GM06990 (cell line): Measurements from ENCODE around the gene KCNQ5.

ENCODE experiments used
- DNase-seq: peaks from one replicate; pipeline ENCODE4 v3.0.0-alpha.2; 2011; ENCODE audit not compliant: insufficient read length; ENCODE audit errors: extremely low read depth
- H3K27me3 ChIP-seq: replicated peaks from 2 replicates; pipeline ENCODE4 v1.6.0; 2011; ENCODE audit warnings: low read length; ENCODE audit not compliant: control insufficient read depth, insufficient read depth
- H3K36me3 ChIP-seq: 2 replicates; pipeline ENCODE4 v1.5.1; 2011; ENCODE audit warnings: low read length; ENCODE audit not compliant: control insufficient read depth, insufficient read depth
- H3K4me3 ChIP-seq: replicated peaks from 2 replicates; pipeline ENCODE4 v1.5.1; 2011; ENCODE audit warnings: low read depth, mild to moderate bottlenecking, control low read depth, low read length
- CTCF ChIP-seq: IDR thresholded peaks from 2 replicates; pipeline ENCODE4 v1.5.1; 2011; ENCODE audit warnings: low read length, control low read depth, mild to moderate bottlenecking, inconsistent platforms; ENCODE audit not compliant: insufficient read depth, poor library complexity, severe bottlenecking

The KCNQ5 gene

DNA sequence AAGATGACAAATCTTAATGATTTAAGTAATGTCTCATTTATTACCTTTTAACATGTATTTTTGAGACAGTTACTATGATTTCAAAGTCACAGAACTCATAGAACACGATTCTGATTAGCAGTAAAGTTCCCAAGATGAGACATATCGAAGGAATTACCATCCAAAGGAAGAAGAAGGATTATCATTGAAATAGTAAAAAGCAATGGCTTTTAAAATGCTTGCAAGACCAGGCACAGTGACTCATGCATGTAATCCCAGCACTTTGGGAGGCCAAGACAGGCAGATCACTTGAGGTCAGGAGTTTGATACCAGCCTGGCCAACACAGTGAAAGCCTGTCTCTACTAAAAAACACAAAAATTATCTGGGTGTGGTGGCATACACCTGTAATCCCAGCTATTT is 384.3 kb downstream of the KCNQ5 start:
- no peaks in the 10 kb centered on the region for H3K27me3 ChIP-seq
- no peak for TF ChIP-seq CTCF
- no peak overlapping the region for H3K4me3 ChIP-seq
- no peak for DNase-seq
- no peaks in the 10 kb centered on the region for H3K36me3 ChIP-seq

GRCh38 chr6:73011945-73012344 is 390.1 kb downstream of the KCNQ5 start:
- Histone ChIP-seq H3K4me3 (no peak overlapping the region), H3K36me3 (no peaks in the 10 kb centered on the region), H3K27me3 (no peaks in the 10 kb centered on the region)
- no peak for DNase-seq
- no peak for TF ChIP-seq CTCF

DNA sequence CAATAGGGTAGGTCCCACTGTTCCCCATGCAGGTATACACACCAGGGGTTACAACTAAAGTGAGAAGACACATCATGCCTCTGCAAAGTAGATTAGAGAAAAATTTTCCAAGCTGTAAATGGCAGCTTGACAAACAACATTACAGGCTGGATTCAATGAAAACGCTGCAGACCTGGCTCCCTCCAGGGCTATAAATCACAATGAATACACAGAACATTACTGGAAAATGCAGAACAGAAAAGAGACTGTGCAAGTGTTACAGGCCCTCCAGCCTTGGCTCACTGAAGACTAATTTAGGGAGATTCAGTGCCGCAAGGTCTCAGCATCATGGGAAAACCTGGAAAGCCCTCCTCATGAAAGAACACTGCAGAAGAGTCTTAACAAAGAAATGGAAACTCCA is 395.6 kb downstream of the KCNQ5 start:
- DNase-seq: no peak
- H3K36me3 ChIP-seq: no peaks in the 10 kb centered on the region
- TF ChIP-seq CTCF: no peak
- no peaks in the 10 kb centered on the region for H3K27me3 ChIP-seq
- H3K4me3 ChIP-seq: no peak overlapping the region

GRCh38 chr6:73024598-73024997 is 402.7 kb downstream of the KCNQ5 start:
- TF ChIP-seq CTCF: no peak
- no peak overlapping the region for H3K4me3 ChIP-seq
- no peaks in the 10 kb centered on the region for H3K36me3 ChIP-seq
- DNase-seq: no peak
- H3K27me3 ChIP-seq: no peaks in the 10 kb centered on the region

- TF ChIP-seq CTCF: no peak
- no peak overlapping the region for H3K4me3 ChIP-seq
- DNase-seq: no peak
- H3K36me3 ChIP-seq: no peaks in the 10 kb centered on the region
- no peaks in the 10 kb centered on the region for H3K27me3 ChIP-seq
These were observed 405.8 kb downstream of the KCNQ5 start for GRCh38 chr6:73027691-73028090.

GRCh38 chr6:73028124-73028766 is 406.4 kb downstream of the KCNQ5 start:
- H3K27me3 ChIP-seq: no peaks in the 10 kb centered on the region
- H3K4me3 ChIP-seq: no peak overlapping the region
- TF ChIP-seq CTCF: no peak
- no peak for DNase-seq
- no peaks in the 10 kb centered on the region for H3K36me3 ChIP-seq
